Esophagus muscularis mucosa (tissue), 4 donors: Measurements from ENCODE around the gene CCDC170. TPM values are rescaled to one million over a fixed set of nuclear protein-coding genes. Genes with fewer than 3 reads are reported as not detected.

Experiments
- DNase-seq: peaks from one replicate; pipeline ENCODE4 v3.0.0-alpha.2; 2017; ENCODE audit errors: extremely low spot score
- H3K27ac ChIP-seq, 4 donors: fragments of 200-600 bp; sonication (generic); replicated peaks in 1 of 4; 1 replicate in 3 of 4; 2 replicates in 1 of 4; pipeline ENCODE4 v1.5.1; 2016 to 2019; ENCODE audit warnings: mild to moderate bottlenecking in 1 of 4
- H3K27me3 ChIP-seq, 4 donors: fragments of 200-600 bp; sonication (generic); one replicate each; pipeline versions ENCODE4 v1.5.1 to v1.6.0; 2016 to 2019
- H3K36me3 ChIP-seq, 4 donors: fragments of 200-600 bp; sonication (generic); one replicate each; pipeline ENCODE4 v1.5.1; 2016 to 2019
- H3K4me1 ChIP-seq, 4 donors: fragments of 200-600 bp; sonication (generic); one replicate each; pipeline ENCODE4 v1.5.1; 2016 to 2019
- H3K4me3 ChIP-seq, 4 donors: fragments of 200-600 bp; sonication (generic); 1 replicate in 2 of 4; 2 replicates in 2 of 4; pipeline ENCODE4 v1.5.1; 2016 to 2019; ENCODE audit warnings: mild to moderate bottlenecking in 4 of 4, moderate library complexity in 1 of 4
- H3K9me3 ChIP-seq, 4 donors: fragments of 200-600 bp; sonication (generic); 1 replicate in 3 of 4; 2 replicates in 1 of 4; pipeline ENCODE4 v1.5.1; 2016 to 2019
- CTCF ChIP-seq, 3 experiments: fragments of 200-600 bp in 2 of 3; fragments of 450-650 bp in 1 of 3; sonication (generic) in 2 of 3; IDR thresholded peaks; one replicate each; pipeline ENCODE4 v1.5.1; 2017 to 2019; ENCODE audit warnings: antibody characterized with exemption in 3 of 3, mild to moderate bottlenecking in 2 of 3, moderate library complexity in 1 of 3
- EP300 ChIP-seq: sonication (generic); formaldehyde crosslinking; IDR thresholded peaks from one replicate; pipeline ENCODE4 v1.6.1; 2017; ENCODE audit warnings: antibody characterized with exemption
- POLR2A ChIP-seq: fragments of 450-650 bp; IDR thresholded peaks from one replicate; pipeline ENCODE4 v1.6.1; 2017; ENCODE audit warnings: antibody characterized with exemption, moderate library complexity, mild to moderate bottlenecking, low read depth
- POLR2AphosphoS5 ChIP-seq, 2 donors: sonication (generic); formaldehyde crosslinking; IDR thresholded peaks; one replicate each; pipeline ENCODE4 v1.6.1; 2017; ENCODE audit warnings: antibody characterized with exemption in 2 of 2
- WGBS: methylation state at CpG from one replicate; pipeline ENCODE4 v1.1.5; 2018; 5-methylcytosine and 5-hydroxymethylcytosine counted together
- intact Hi-C: fragments of 100-400 bp; cut with DNase I; formaldehyde crosslinking; loops from one replicate; pipeline ENCODE4 v1.15.1; 2023
- total RNA-seq, 4 donors: library from RNA; depleted of rRNA; stranded (reverse); fragments of >200 nt; gene quantifications; one replicate each; pipeline versions ENCODE4 v1.1.0 to v1.2.1, GENCODE V29; 2016

CCDC170 gene
- total RNA-seq, 4 donors from 2014 or later, result 0.32 to 1.5 (median 0.49) TPM

- Histone ChIP-seq H3K9me3 (peaks cover 0 to 5% (median 1%) of the 10 kb centered on the region in 4 donors), H3K4me3 (no peak overlapping the region), H3K36me3 (no peaks in the 10 kb centered on the region), H3K27me3 (no peaks in the 10 kb centered on the region), H3K4me1 (no peaks in the 10 kb centered on the region), H3K27ac (no peak overlapping the region)
- 71% methylated on average over 5 of the region's 5 CpGs for WGBS
- intact Hi-C loops, result no loop called here
- DNase-seq, result no peak
- no peak for TF ChIP-seq EP300
- no peak for TF ChIP-seq POLR2AphosphoS5 (IDR thresholded peaks at IDR 0.05)
- no peak for TF ChIP-seq POLR2A
- TF ChIP-seq CTCF (IDR thresholded peaks at IDR 0.05), result no peak
Observed at GRCh38 chr6:151633526-151634335, 139.9 kb downstream of the CCDC170 start.

GRCh38 chr6:151634336-151634720 lies 140.5 kb downstream of the CCDC170 start:
- Histone ChIP-seq H3K27me3 (no peaks in the 10 kb centered on the region), H3K4me3 (no peak overlapping the region), H3K9me3 (peaks cover 0 to 5% (median 1%) of the 10 kb centered on the region in 4 donors), H3K27ac (no peak overlapping the region), H3K4me1 (no peaks in the 10 kb centered on the region), H3K36me3 (no peaks in the 10 kb centered on the region)
- intact Hi-C loops, result no loop called here
- no peak for DNase-seq
- TF ChIP-seq POLR2A (no peak), POLR2AphosphoS5 (IDR thresholded peaks at IDR 0.05) (no peak), EP300 (no peak), CTCF (IDR thresholded peaks at IDR 0.05) (no peak)
- WGBS, result 85% methylated on average over 3 of the region's 3 CpGs

GRCh38 chr6:151635741-151636140 lies 141.9 kb downstream of the CCDC170 start:
- Histone ChIP-seq H3K9me3 (peaks cover 0 to 5% (median 1%) of the 10 kb centered on the region in 4 donors), H3K4me3 (no peak overlapping the region), H3K4me1 (no peaks in the 10 kb centered on the region), H3K27me3 (no peaks in the 10 kb centered on the region), H3K36me3 (no peaks in the 10 kb centered on the region), H3K27ac (no peak overlapping the region)
- TF ChIP-seq POLR2A, result no peak
- no peak for TF ChIP-seq EP300
- no peak for TF ChIP-seq CTCF (IDR thresholded peaks at IDR 0.05)
- no peak for TF ChIP-seq POLR2AphosphoS5 (IDR thresholded peaks at IDR 0.05)
- intact Hi-C loops, result no loop called here
- DNase-seq, result no peak
- WGBS, result 83% methylated on average over 3 of the region's 3 CpGs

GRCh38 chr6:151637814-151638213 lies 144.0 kb downstream of the CCDC170 start:
- Histone ChIP-seq H3K36me3 (no peaks in the 10 kb centered on the region), H3K9me3 (peaks cover 0 to 5% (median 1%) of the 10 kb centered on the region in 4 donors), H3K27me3 (no peaks in the 10 kb centered on the region), H3K4me1 (no peaks in the 10 kb centered on the region), H3K27ac (no peak overlapping the region), H3K4me3 (no peak overlapping the region)
- no peak for TF ChIP-seq CTCF (IDR thresholded peaks at IDR 0.05)
- TF ChIP-seq POLR2AphosphoS5 (IDR thresholded peaks at IDR 0.05), result no peak
- TF ChIP-seq EP300, result no peak
- no peak for TF ChIP-seq POLR2A
- WGBS, result 86% methylated on average over 3 of the region's 3 CpGs
- no peak for DNase-seq
- intact Hi-C loops, result no loop called here
